Measurements from ENCODE around the gene HBA1. TPM values are rescaled to one million over a fixed set of nuclear protein-coding genes. Genes with fewer than 3 reads are reported as not detected.
A peak's percentile ranks its signal among the peaks of the same experiment; 100 is the strongest.

Gene HBA1
- total and polyA plus RNA-seq, 2 of the 8 experiments (the other 6 are each of a cell fraction or from before 2014, with no cell fraction given) = 2.3 TPM

- no peak within 1 kb of the TSS for H2AFZ ChIP-seq (ENCODE audit: low read length)
- no peaks in the 10 kb centered on the region for H3K9me3 ChIP-seq (ENCODE audit: insufficient read depth in 2 of 2, low read depth in 1 of 2, low read length in 1 of 2)
- H3K4ac ChIP-seq (replicated peaks; ENCODE audit: insufficient read length, low read depth, low read length) = no peak within 1 kb of the TSS
- no peak within 1 kb of the TSS for H2BK15ac ChIP-seq (ENCODE audit: low read length)
- peak within 1 kb of the TSS; percentile 32 for H3K18ac ChIP-seq (ENCODE audit: extremely low read depth, low read length)
- H3K36me3 ChIP-seq (ENCODE audit: control insufficient read depth in 2 of 4, insufficient read depth in 4 of 4, low read length in 3 of 4) = peaks cover 0 to 2% (median 0%) of the 10 kb centered on the region in 4 experiments; a peak in 1 of 8 replicates
- no peaks in the 10 kb centered on the region for H3K79me1 ChIP-seq (ENCODE audit: low read depth, low read length)
- H4K8ac ChIP-seq (ENCODE audit: extremely low read depth, insufficient read depth, low read length) = peak within 1 kb of the TSS; percentile 91
- H3K14ac ChIP-seq (ENCODE audit: insufficient read length) = no peak within 1 kb of the TSS
- no peak within 1 kb of the TSS for H2BK12ac ChIP-seq (ENCODE audit: low read depth, low read length)
- no peaks in the 10 kb centered on the region for H3K79me2 ChIP-seq (ENCODE audit: control insufficient read depth in 1 of 2, insufficient read depth in 2 of 2, low read length in 2 of 2)
- no peak within 1 kb of the TSS for H2BK5ac ChIP-seq (ENCODE audit: low read depth, low read length)
- FAIRE-seq (no peak), DNase-seq (ENCODE audit: low read depth in 1 of 2, low spot score in 2 of 2) (peak in 1 of 2 experiments; percentile 84)
- H3K9ac ChIP-seq (replicated peaks in 1 of 4; ENCODE audit: extremely low read depth in 1 of 4, low read depth in 3 of 4, low read length in 3 of 4) = no peak within 1 kb of the TSS
- ChIA-PET POLR2A (ENCODE audit: partially characterized antibody) (interaction anchor here (0.6 to 2.9 kb wide), 10 partner anchors 9 to 182 kb away, joined by 3 to 29 read pairs (median 3); partner anchors contain the start of genes HBM and NPRL3), CTCF (ENCODE audit: partially characterized antibody) (interaction anchor here (0.6 to 4.3 kb wide), 14 partner anchors 9 to 247 kb away, joined by 3 to 41 read pairs (median 4); no protein-coding TSS in a partner anchor)
- H2AK5ac ChIP-seq (ENCODE audit: low read depth, low read length) = no peak within 1 kb of the TSS
- peaks cover 9% of the 10 kb centered on the region; the same call in 1 of the 2 replicates for H3K23me2 ChIP-seq (ENCODE audit: low read depth, low read length)
- H3K4me2 ChIP-seq (ENCODE audit: insufficient read depth in 1 of 2, low read depth in 2 of 2, low read length in 2 of 2) = peak within 1 kb of the TSS; percentile 55 to 83
- H2BK20ac ChIP-seq (ENCODE audit: low read length) = no peak within 1 kb of the TSS
- 27% methylated on average over 31 of the region's 59 CpGs; no CpG with 5 or more reads in 1 of the 2 experiments for WGBS, 2 experiments (ENCODE audit: extremely low coverage in 1 of 2, insufficient coverage in 1 of 2, insufficient read length in 1 of 2, insufficient replicate concordance in 2 of 2, low coverage in 1 of 2, low lambda C conversion rate in 2 of 2, missing lambda C conversion rate in 1 of 2)
- peaks cover 11 to 16% of the 10 kb centered on the region in 2 experiments for H4K20me1 ChIP-seq (replicated peaks in 1 of 2; ENCODE audit: control insufficient read depth in 1 of 2, insufficient read depth in 2 of 2, low read length in 2 of 2)
- no peak within 1 kb of the TSS for H3K23ac ChIP-seq (ENCODE audit: insufficient read length)
- H2BK120ac ChIP-seq (replicated peaks; ENCODE audit: low read depth, low read length) = no peak within 1 kb of the TSS
- H3K4me3 ChIP-seq (ENCODE audit: extremely low read depth in 1 of 4, insufficient read depth in 2 of 4, low read depth in 3 of 4, low read length in 4 of 4) = peak within 1 kb of the TSS; percentile 10 to 58 (median 20); a peak in 6 of 8 replicates
- peaks cover 39 to 55% (median 50%) of the 10 kb centered on the region in 4 experiments for H3K27me3 ChIP-seq (replicated peaks in 1 of 4; ENCODE audit: control insufficient read depth in 3 of 4, extremely low read depth in 1 of 4, insufficient read depth in 3 of 4, low read length in 3 of 4)
- no peak within 1 kb of the TSS for H4K5ac ChIP-seq (ENCODE audit: insufficient read length, low read depth, low read length)
- no peak within 1 kb of the TSS for H3K56ac ChIP-seq (replicated peaks; ENCODE audit: insufficient read length, low read depth, low read length)
- peaks cover 0 to 5% (median 3%) of the 10 kb centered on the region in 4 experiments; a peak in 5 of 7 replicates for H3K4me1 ChIP-seq (replicated peaks in 1 of 4; ENCODE audit: control insufficient read depth in 3 of 4, insufficient read depth in 4 of 4, low read length in 3 of 4)
- peak within 1 kb of the TSS; percentile 89 for H4K91ac ChIP-seq (replicated peaks; ENCODE audit: insufficient read length, low read length)
- no peak within 1 kb of the TSS for H3K27ac ChIP-seq (ENCODE audit: low read depth, low read length)
- TF ChIP-seq POLR2A (IDR thresholded peaks at IDR 0.05; ENCODE audit: control extremely low read depth in 1 of 2, low read depth in 2 of 2, low read length in 2 of 2) = no peak
- TF ChIP-seq YY1 (IDR thresholded peaks at IDR 0.05; ENCODE audit: low read depth, low read length) = no peak
- TF ChIP-seq TBP (IDR thresholded peaks at IDR 0.05; ENCODE audit: low read depth, low read length) = no peak
- TF ChIP-seq USF2 (IDR thresholded peaks at IDR 0.05; ENCODE audit: low read length) = no peak
- TF ChIP-seq EGR1 (IDR thresholded peaks at IDR 0.05; ENCODE audit: borderline replicate concordance, low read depth, low read length) = no peak
- peak in 1 of 2 experiments; percentile 54; a peak in 1 of 4 replicates for TF ChIP-seq HDAC2 (IDR thresholded peaks at IDR 0.05; ENCODE audit: borderline replicate concordance in 1 of 2, low read depth in 2 of 2, low read length in 2 of 2)
- TF ChIP-seq RNF2 (IDR thresholded peaks at IDR 0.05; ENCODE audit: borderline replicate concordance, low read depth, low read length, missing control alignments, poor library complexity, severe bottlenecking) = no peak
- no peak for TF ChIP-seq MAFK (IDR thresholded peaks at IDR 0.05; ENCODE audit: low read depth, low read length)
- TF ChIP-seq ZNF274 (IDR thresholded peaks at IDR 0.05; ENCODE audit: borderline replicate concordance, extremely low read depth, low read length) = no peak
- TF ChIP-seq FOSL1 (IDR thresholded peaks at IDR 0.05; ENCODE audit: insufficient read depth, low read depth, low read length) = no peak
- TF ChIP-seq SRF (IDR thresholded peaks at IDR 0.05; ENCODE audit: low read depth, low read length) = no peak
Observed at GRCh38 chr16:180101-180675, 3.7 kb downstream of the HBA1 start, which contains the start of gene HBQ1. TSS of gene HBQ1 (plus strand) at chr16:180459. CDS start at chr16:180487, 28 bp downstream.
